CD14-positive monocyte (primary cell): ENCODE results near the gene METTL16. TPM values are rescaled to one million over a fixed set of nuclear protein-coding genes. Genes with fewer than 3 reads are reported as not detected.

Experiments
- DNase-seq, 3 donors: peaks; one replicate each; pipeline ENCODE4 v3.0.0-alpha.2; 2011 to 2022
- H2AFZ ChIP-seq: 2 replicates; pipeline ENCODE4 v1.6.0; 2012; ENCODE audit warnings: mild to moderate bottlenecking, low read depth, low read length, inconsistent platforms; ENCODE audit not compliant: insufficient read depth, poor library complexity, severe bottlenecking
- H3K27ac ChIP-seq, 2 donors: 1 replicate in 1 of 2; 2 replicates in 1 of 2; pipeline ENCODE4 v1.5.1; 2012 to 2013; ENCODE audit warnings: low read length in 2 of 2, control low read depth in 1 of 2, inconsistent platforms in 1 of 2, low read depth in 1 of 2, mild to moderate bottlenecking in 1 of 2
- H3K27me3 ChIP-seq, 2 donors: one replicate each; pipeline versions ENCODE4 v1.6.0 to v1.6.1; 2011 to 2013; ENCODE audit warnings: low read length in 2 of 2; ENCODE audit not compliant: control insufficient read depth in 2 of 2, insufficient read depth in 2 of 2
- H3K36me3 ChIP-seq, 2 donors: replicated peaks in 1 of 2; 1 replicate in 1 of 2; 2 replicates in 1 of 2; pipeline versions ENCODE4 v1.5.1 to v1.6.1; 2012 to 2013; ENCODE audit warnings: low read length in 2 of 2, control low read depth in 1 of 2, inconsistent platforms in 1 of 2, mild to moderate bottlenecking in 1 of 2; ENCODE audit not compliant: insufficient read depth in 2 of 2, control insufficient read depth in 1 of 2
- H3K4me1 ChIP-seq, 2 donors: 1 replicate in 1 of 2; 2 replicates in 1 of 2; pipeline versions ENCODE4 v1.5.1 to v1.6.1; 2012 to 2013; ENCODE audit warnings: low read length in 2 of 2, control low read depth in 1 of 2, inconsistent platforms in 1 of 2, mild to moderate bottlenecking in 1 of 2, moderate library complexity in 1 of 2; ENCODE audit not compliant: insufficient read depth in 2 of 2, control insufficient read depth in 1 of 2
- H3K4me2 ChIP-seq: replicated peaks from 2 replicates; pipeline ENCODE3; 2012; ENCODE audit warnings: low read length, moderate library complexity, mild to moderate bottlenecking; ENCODE audit not compliant: poor library complexity, severe bottlenecking; ENCODE audit errors: extremely low read depth
- H3K4me3 ChIP-seq, 3 experiments: fragments of 200-600 bp in 1 of 3; sonication (generic) in 1 of 3; replicated peaks in 1 of 3; 1 replicate in 2 of 3; 2 replicates in 1 of 3; pipeline ENCODE4 v1.5.1; 2011 to 2013; ENCODE audit warnings: low read length in 3 of 3, mild to moderate bottlenecking in 3 of 3, control low read depth in 2 of 3, low read depth in 2 of 3, inconsistent platforms in 1 of 3, moderate library complexity in 1 of 3
- H3K79me2 ChIP-seq: 2 replicates; pipeline ENCODE4 v1.6.0; 2012; ENCODE audit warnings: mild to moderate bottlenecking, control low read depth, inconsistent platforms, low read length, moderate library complexity; ENCODE audit not compliant: insufficient read depth
- H3K9ac ChIP-seq: 2 replicates; pipeline ENCODE4 v1.6.0; 2017; ENCODE audit warnings: low read length, mild to moderate bottlenecking; ENCODE audit not compliant: insufficient read depth, poor library complexity, severe bottlenecking
- H3K9me3 ChIP-seq, 2 donors: replicated peaks in 1 of 2; 1 replicate in 1 of 2; 2 replicates in 1 of 2; pipeline versions ENCODE4 v1.5.1 to v1.6.1; 2012 to 2013; ENCODE audit warnings: low read length in 2 of 2, control low read depth in 1 of 2; ENCODE audit not compliant: control insufficient read depth in 1 of 2, insufficient read depth in 1 of 2
- H4K20me1 ChIP-seq: 2 replicates; pipeline ENCODE4 v1.6.0; 2012; ENCODE audit warnings: mild to moderate bottlenecking, low read length, control low read depth, moderate library complexity; ENCODE audit not compliant: insufficient read depth
- H3K27ac Mint-ChIP-seq, 7 donors: one replicate each; pipeline ENCODE4 v1.8.0; 2020; ENCODE audit warnings: mild to moderate bottlenecking in 7 of 7, mixed read lengths in 7 of 7, moderate library complexity in 6 of 7, inconsistent platforms in 2 of 7
- H3K27me3 Mint-ChIP-seq, 3 donors: one replicate each; pipeline ENCODE4 v1.8.0; 2021 to 2022; ENCODE audit warnings: low read depth in 3 of 3, mild to moderate bottlenecking in 3 of 3, mixed read lengths in 3 of 3, moderate library complexity in 3 of 3, inconsistent platforms in 1 of 3
- H3K36me3 Mint-ChIP-seq, 2 donors: one replicate each; pipeline ENCODE4 v1.8.0; 2020; ENCODE audit warnings: mixed read lengths in 2 of 2, inconsistent platforms in 1 of 2, mild to moderate bottlenecking in 1 of 2
- H3K4me1 Mint-ChIP-seq: one replicate; pipeline ENCODE4 v1.8.0; 2020; ENCODE audit warnings: mild to moderate bottlenecking, mixed read lengths
- H3K4me3 Mint-ChIP-seq, 2 donors: one replicate each; pipeline ENCODE4 v1.8.0; 2020; ENCODE audit warnings: mild to moderate bottlenecking in 2 of 2, mixed read lengths in 2 of 2, moderate library complexity in 1 of 2
- H3K9me3 Mint-ChIP-seq, 7 donors: one replicate each; pipeline ENCODE4 v1.8.0; 2020 to 2022; ENCODE audit warnings: mixed read lengths in 7 of 7, mild to moderate bottlenecking in 6 of 7, moderate library complexity in 6 of 7, inconsistent platforms in 2 of 7
- CTCF ChIP-seq: fragments of 200-600 bp; IDR thresholded peaks from one replicate; pipeline ENCODE4 v1.8.0; 2022; ENCODE audit warnings: antibody characterized with exemption, mild to moderate bottlenecking
- WGBS: methylation state at CpG from one replicate; pipeline ENCODE4 v1.1.5; 2013; ENCODE audit warnings: missing lambda C conversion rate; ENCODE audit not compliant: insufficient coverage; 5-methylcytosine and 5-hydroxymethylcytosine counted together
- intact Hi-C, 2 donors: fragments of 100-400 bp; cut with micrococcal nuclease; formaldehyde crosslinking; loops; one replicate each; pipeline versions ENCODE4 v1.15.0 to v1.15.1; 2023
- polyA plus RNA-seq, 3 donors: library from polyadenylated mRNA; depleted of rRNA in 1 of 3; unstranded in 2 of 3; stranded (reverse) in 1 of 3; fragments of 300-500 nt in 2 of 3; fragments of >200 nt in 1 of 3; fragmentation: Illumina TruSeq in 2 of 3; gene quantifications; 1 replicate in 2 of 3; 2 replicates in 1 of 3; pipeline ENCODE4 v1.2.3, GENCODE V29; 2012 to 2021

Gene METTL16
- polyA plus RNA-seq, 3 donors, result 3.0 to 8.0 (median 4.7) TPM

- Mint-ChIP-seq H3K27me3 (peaks cover 0 to 1% (median 0%) of the 10 kb centered on the region in 3 donors), H3K4me1 (peaks cover under 1% of the 10 kb centered on the region), H3K27ac (peak overlapping the region in 3 of 7 donors; percentile 10 to 61 (median 52)), H3K4me3 (no peak overlapping the region), H3K36me3 (peaks cover 39 to 83% of the 10 kb centered on the region in 2 donors), H3K9me3 (no peaks in the 10 kb centered on the region)
- Histone ChIP-seq H3K9ac (no peak overlapping the region), H3K36me3 (peaks cover 55 to 83% of the 10 kb centered on the region in 2 donors), H3K27me3 (no peaks in the 10 kb centered on the region), H4K20me1 (peaks cover 10% of the 10 kb centered on the region), H3K79me2 (no peaks in the 10 kb centered on the region), H3K4me3 (no peak overlapping the region), H2AFZ (no peak overlapping the region), H3K4me1 (peaks cover under 1% of the 10 kb centered on the region in 2 donors), H3K9me3 (no peaks in the 10 kb centered on the region), H3K27ac (no peak overlapping the region), H3K4me2 (no peak overlapping the region)
- intact Hi-C loops, result no loop called here
- TF ChIP-seq CTCF, result no peak
- 90% methylated on average over 2 of the region's 10 CpGs for WGBS
- DNase-seq, result no peak
These were observed 134.0 kb downstream of the METTL16 start for GRCh38 chr17:2377659-2378058.

GRCh38 chr17:2376107-2376506 is 135.6 kb downstream of the METTL16 start:
- Mint-ChIP-seq H3K27me3 (peaks cover 0 to 1% (median 0%) of the 10 kb centered on the region in 3 donors), H3K4me3 (no peak overlapping the region), H3K27ac (peak overlapping the region in 1 of 7 donors; percentile 46), H3K9me3 (no peaks in the 10 kb centered on the region), H3K4me1 (no peaks in the 10 kb centered on the region), H3K36me3 (peaks cover 43 to 80% of the 10 kb centered on the region in 2 donors)
- H3K4me1 ChIP-seq, result no peaks in the 10 kb centered on the region
- peaks cover under 1% of the 10 kb centered on the region for H4K20me1 ChIP-seq
- no peak overlapping the region for H3K4me2 ChIP-seq
- H2AFZ ChIP-seq, result no peak overlapping the region
- H3K27me3 ChIP-seq, result no peaks in the 10 kb centered on the region
- peaks cover 59 to 72% of the 10 kb centered on the region in 2 donors for H3K36me3 ChIP-seq
- no peak for TF ChIP-seq CTCF
- H3K27ac ChIP-seq, result no peak overlapping the region
- WGBS, result 95% methylated on average over 13 of the region's 14 CpGs
- no peaks in the 10 kb centered on the region for H3K79me2 ChIP-seq
- intact Hi-C loops, result no loop called here
- no peaks in the 10 kb centered on the region for H3K9me3 ChIP-seq
- no peak overlapping the region for H3K9ac ChIP-seq
- no peak for DNase-seq
- no peak overlapping the region for H3K4me3 ChIP-seq
